ENCODE measurements around the gene FSD1. TPM values are rescaled to one million over a fixed set of nuclear protein-coding genes. Genes with fewer than 3 reads are reported as not detected.

The FSD1 gene
- total RNA-seq, 1 donor from 2014 or later: not detected

GRCh38 chr19:4366666-4367335 is 62.4 kb downstream of the FSD1 start:
- H3K4me3 ChIP-seq: no peak overlapping the region
- no peak for TF ChIP-seq CTCF (IDR thresholded peaks at IDR 0.05)
- no peaks in the 10 kb centered on the region for H3K9me3 ChIP-seq
- peaks cover 37 to 50% of the 10 kb centered on the region in 2 donors for H3K36me3 ChIP-seq
- intact Hi-C loops (cut with DNase I): no loop called here
- no peak for DNase-seq (ENCODE audit: low spot score in 2 of 2)
- no peaks in the 10 kb centered on the region for H3K27me3 ChIP-seq
- H3K27ac ChIP-seq: no peak overlapping the region
- peaks cover 4 to 29% of the 10 kb centered on the region in 2 donors for H3K4me1 ChIP-seq

GRCh38 chr19:4367336-4367723 is 62.9 kb downstream of the FSD1 start:
- Histone ChIP-seq H3K27ac (no peak overlapping the region), H3K27me3 (no peaks in the 10 kb centered on the region), H3K9me3 (no peaks in the 10 kb centered on the region), H3K4me1 (peaks cover 7 to 34% of the 10 kb centered on the region in 2 donors), H3K36me3 (peaks cover 31 to 44% of the 10 kb centered on the region in 2 donors), H3K4me3 (no peak overlapping the region)
- intact Hi-C loops (cut with DNase I): no loop called here
- no peak for TF ChIP-seq CTCF (IDR thresholded peaks at IDR 0.05)
- no peak for DNase-seq (ENCODE audit: low spot score in 2 of 2)

- TF ChIP-seq CTCF (IDR thresholded peaks at IDR 0.05): no peak
- Histone ChIP-seq H3K27me3 (no peaks in the 10 kb centered on the region), H3K27ac (no peak overlapping the region), H3K4me3 (no peak overlapping the region), H3K9me3 (no peaks in the 10 kb centered on the region), H3K36me3 (peaks cover 27 to 40% of the 10 kb centered on the region in 2 donors), H3K4me1 (peaks cover 12 to 38% of the 10 kb centered on the region in 2 donors)
- intact Hi-C loops (cut with DNase I): no loop called here
- no peak for DNase-seq (ENCODE audit: low spot score in 2 of 2)
Observed at GRCh38 chr19:4367781-4368127, 63.4 kb downstream of the FSD1 start.

- H3K4me3 ChIP-seq: no peak overlapping the region
- H3K9me3 ChIP-seq: no peaks in the 10 kb centered on the region
Observed at GRCh38 chr19:4368128-4368820, 63.9 kb downstream of the FSD1 start.

More at GRCh38 chr19:4368128-4368820, 63.9 kb downstream of the FSD1 start:
- no peak for TF ChIP-seq CTCF (IDR thresholded peaks at IDR 0.05)
- Histone ChIP-seq H3K4me1 (peaks cover 17 to 43% of the 10 kb centered on the region in 2 donors), H3K27me3 (no peaks in the 10 kb centered on the region), H3K27ac (peak overlapping the region in 1 of 2 donors; percentile 20), H3K36me3 (peaks cover 22 to 35% of the 10 kb centered on the region in 2 donors)
- intact Hi-C loops (cut with DNase I): no loop called here
- DNase-seq (ENCODE audit: low spot score in 2 of 2): no peak

Measured in ascending aorta (tissue), 2 donors.